GOT3 (cell line): ENCODE results near the gene MPPED1.

Experiments
- DNase-seq: peaks from one replicate; lab custom pipeline; 2025; ENCODE audit warnings: mixed read lengths; lab: John Stamatoyannopoulos, UW

The MPPED1 gene

GRCh38 chr22:43412808-43413795, 1.3 kb downstream of the MPPED1 start:
- no peak for DNase-seq

GRCh38 chr22:43413826-43414225, 2.0 kb downstream of the MPPED1 start:
- DNase-seq, result no peak

GRCh38 chr22:43415681-43416080, 3.9 kb downstream of the MPPED1 start:
- no peak for DNase-seq

GRCh38 chr22:43417555-43417954, 5.7 kb downstream of the MPPED1 start:
- DNase-seq, result no peak

GRCh38 chr22:43418079-43418825, 6.4 kb downstream of the MPPED1 start:
- no peak for DNase-seq

- DNase-seq, result no peak
Measured at GRCh38 chr22:43419371-43420080, 7.7 kb downstream of the MPPED1 start.

GRCh38 chr22:43421046-43421665, 9.3 kb downstream of the MPPED1 start:
- no peak for DNase-seq

- DNase-seq, result no peak
Measured at GRCh38 chr22:43421914-43422615, 10.3 kb downstream of the MPPED1 start.

- DNase-seq, result no peak
Measured at GRCh38 chr22:43423046-43423445, 11.2 kb downstream of the MPPED1 start.

- DNase-seq, result no peak
Measured at GRCh38 chr22:43424201-43424600, 12.4 kb downstream of the MPPED1 start.

GRCh38 chr22:43424666-43425630, 13.1 kb downstream of the MPPED1 start:
- no peak for DNase-seq

GRCh38 chr22:43425976-43426785, 14.4 kb downstream of the MPPED1 start:
- DNase-seq, result no peak

GRCh38 chr22:43426816-43427215, 15.0 kb downstream of the MPPED1 start:
- DNase-seq, result no peak

GRCh38 chr22:43427296-43428004, 15.6 kb downstream of the MPPED1 start:
- DNase-seq, result no peak

GRCh38 chr22:43428005-43428485, 16.2 kb downstream of the MPPED1 start:
- no peak for DNase-seq

GRCh38 chr22:43428521-43428920, 16.7 kb downstream of the MPPED1 start:
- no peak for DNase-seq

GRCh38 chr22:43429426-43429825, 17.6 kb downstream of the MPPED1 start:
- DNase-seq, result no peak

- no peak for DNase-seq
Measured at GRCh38 chr22:43431808-43432554, 20.2 kb downstream of the MPPED1 start.
